Chondrocyte (in vitro differentiated cells): ENCODE measurements around the gene SULT2B1. TPM values are rescaled to one million over a fixed set of nuclear protein-coding genes. Genes with fewer than 3 reads are reported as not detected.

Experiments used
- DNase-seq: peaks from one replicate; pipeline ENCODE4 v3.0.0; 2021; ENCODE audit warnings: mixed read lengths, low spot score
- H3K27ac Mint-ChIP-seq: one replicate; pipeline ENCODE4 v1.8.0; 2021; ENCODE audit warnings: mild to moderate bottlenecking, moderate library complexity, mixed read lengths; ENCODE audit not compliant: unreplicated experiment
- H3K27me3 Mint-ChIP-seq: 2 replicates; pipeline ENCODE4 v1.8.0; 2021; ENCODE audit warnings: low read depth, mixed read lengths
- H3K36me3 Mint-ChIP-seq: 2 replicates; pipeline ENCODE4 v1.8.0; 2021; ENCODE audit warnings: low read depth, mixed read lengths
- H3K4me1 Mint-ChIP-seq: 2 replicates; pipeline ENCODE4 v1.8.0; 2021; ENCODE audit warnings: low read depth, mild to moderate bottlenecking, mixed read lengths
- H3K4me3 Mint-ChIP-seq: one replicate; pipeline ENCODE4 v1.8.0; 2021; ENCODE audit warnings: mild to moderate bottlenecking, moderate library complexity, mixed read lengths; ENCODE audit not compliant: unreplicated experiment
- H3K9me3 Mint-ChIP-seq: 2 replicates; pipeline ENCODE4 v1.8.0; 2021; ENCODE audit warnings: low read depth, mixed read lengths
- CTCF ChIP-seq: fragments of 200-600 bp; sonication (generic); IDR thresholded peaks from 2 replicates; pipeline ENCODE4 v1.5.0; 2021; ENCODE audit warnings: antibody characterized with exemption, mild to moderate bottlenecking, moderate library complexity
- total RNA-seq: library from RNA; stranded (reverse); gene quantifications from 3 replicates; pipeline ENCODE4 v1.2.1, GENCODE V29; 2021

The SULT2B1 gene
- total RNA-seq, 1 donor from 2014 or later, result 0.22 TPM

DNA sequence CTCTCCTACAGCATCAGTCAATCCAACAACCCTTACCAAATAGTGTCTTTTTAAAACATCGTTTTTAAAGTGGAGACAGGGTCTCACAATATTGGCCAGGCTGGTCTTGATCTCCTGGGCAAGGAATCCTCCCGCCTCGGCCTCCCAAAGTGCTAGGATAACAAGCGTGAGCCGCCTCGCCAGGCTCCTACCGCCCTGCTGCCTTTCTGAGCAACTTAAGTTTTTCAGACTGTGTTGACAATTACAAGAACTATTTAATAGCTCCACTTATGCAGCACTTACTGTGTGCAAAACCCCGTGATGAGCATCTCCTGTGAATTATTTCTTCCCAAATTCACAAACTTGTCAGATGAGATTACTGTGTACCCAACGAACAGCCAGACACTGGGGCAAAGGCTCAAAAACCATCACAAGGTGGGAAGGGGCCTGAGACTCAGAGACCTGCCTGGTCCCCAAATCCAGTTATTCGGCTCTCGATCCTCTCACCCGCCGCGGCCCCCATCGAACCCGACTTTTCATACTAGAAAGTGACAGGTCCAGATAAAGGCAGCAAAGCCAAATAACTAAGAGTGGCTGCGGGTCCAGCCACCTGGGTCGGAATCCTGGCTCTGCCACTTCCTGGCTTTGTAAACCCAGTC is 66.4 kb downstream of the SULT2B1 start:
- peak overlapping the region; percentile 97 for H3K27ac Mint-ChIP-seq
- no peaks in the 10 kb centered on the region for H3K27me3 Mint-ChIP-seq
- H3K36me3 Mint-ChIP-seq, result peaks cover 17% of the 10 kb centered on the region
- no peak for TF ChIP-seq CTCF
- peaks cover 45% of the 10 kb centered on the region for H3K4me1 Mint-ChIP-seq
- peak overlapping the region; percentile 93 for H3K4me3 Mint-ChIP-seq
- H3K9me3 Mint-ChIP-seq, result no peaks in the 10 kb centered on the region
- DNase-seq, result no peak

DNA sequence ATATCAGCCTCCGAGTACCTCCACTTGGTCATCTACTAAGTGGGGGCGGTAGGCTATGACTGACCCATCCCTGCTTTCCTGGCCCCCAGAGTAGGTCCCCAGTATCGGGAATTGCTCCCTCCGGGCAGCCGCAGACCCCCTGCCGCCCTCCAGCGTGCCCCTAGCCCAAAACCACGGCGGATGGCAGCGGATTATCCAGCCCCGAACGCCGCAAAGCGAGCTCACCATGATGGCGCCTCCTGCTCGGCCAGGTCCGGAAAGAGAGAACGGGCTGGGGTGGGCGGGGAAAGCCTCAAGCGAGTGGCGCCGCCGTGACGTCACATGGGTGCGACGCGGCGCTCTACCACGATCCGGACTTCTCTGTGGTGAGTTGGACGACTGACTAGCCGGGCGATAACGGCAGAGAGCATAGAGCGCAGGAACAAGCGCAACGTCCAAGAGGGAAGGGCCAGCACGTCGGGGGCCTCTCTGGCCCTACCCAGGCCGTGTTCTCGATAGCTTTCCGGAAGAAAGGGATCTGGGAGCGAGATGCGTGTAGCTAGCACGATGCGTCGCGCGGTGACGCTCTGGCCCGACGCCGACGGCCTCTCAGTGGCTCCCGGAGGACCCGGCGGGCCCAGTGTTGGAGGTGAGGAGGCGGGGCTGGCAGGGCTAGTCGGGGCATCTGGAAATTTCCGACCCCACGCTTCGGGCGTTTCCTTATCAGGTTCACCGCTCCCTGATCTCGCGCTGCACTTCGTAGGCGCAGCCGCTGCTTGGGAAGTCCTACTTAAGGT is 67.1 kb downstream of the SULT2B1 start, which contains the start of the genes RPL18 and SPHK2:
Gene RPL18, minus strand, starts transcription at position 263 of the 776 bp plus-strand sequence. Its CDS starts 35 bp downstream, at position 228.
Gene SPHK2, plus strand, starts transcription at position 591 of the 776 bp plus-strand sequence. CDS start 1,009 bp downstream, outside the sequence.
- peak; percentile 20 for TF ChIP-seq CTCF
- no peaks in the 10 kb centered on the region for H3K9me3 Mint-ChIP-seq
- H3K4me1 Mint-ChIP-seq, result peaks cover 53% of the 10 kb centered on the region
- H3K36me3 Mint-ChIP-seq, result peaks cover 18% of the 10 kb centered on the region
- H3K27ac Mint-ChIP-seq, result peak within 1 kb of the TSS; percentile 97
- H3K4me3 Mint-ChIP-seq, result peak within 1 kb of the TSS; percentile 93
- DNase-seq, result peak; percentile 98
- H3K27me3 Mint-ChIP-seq, result no peaks in the 10 kb centered on the region

DNA sequence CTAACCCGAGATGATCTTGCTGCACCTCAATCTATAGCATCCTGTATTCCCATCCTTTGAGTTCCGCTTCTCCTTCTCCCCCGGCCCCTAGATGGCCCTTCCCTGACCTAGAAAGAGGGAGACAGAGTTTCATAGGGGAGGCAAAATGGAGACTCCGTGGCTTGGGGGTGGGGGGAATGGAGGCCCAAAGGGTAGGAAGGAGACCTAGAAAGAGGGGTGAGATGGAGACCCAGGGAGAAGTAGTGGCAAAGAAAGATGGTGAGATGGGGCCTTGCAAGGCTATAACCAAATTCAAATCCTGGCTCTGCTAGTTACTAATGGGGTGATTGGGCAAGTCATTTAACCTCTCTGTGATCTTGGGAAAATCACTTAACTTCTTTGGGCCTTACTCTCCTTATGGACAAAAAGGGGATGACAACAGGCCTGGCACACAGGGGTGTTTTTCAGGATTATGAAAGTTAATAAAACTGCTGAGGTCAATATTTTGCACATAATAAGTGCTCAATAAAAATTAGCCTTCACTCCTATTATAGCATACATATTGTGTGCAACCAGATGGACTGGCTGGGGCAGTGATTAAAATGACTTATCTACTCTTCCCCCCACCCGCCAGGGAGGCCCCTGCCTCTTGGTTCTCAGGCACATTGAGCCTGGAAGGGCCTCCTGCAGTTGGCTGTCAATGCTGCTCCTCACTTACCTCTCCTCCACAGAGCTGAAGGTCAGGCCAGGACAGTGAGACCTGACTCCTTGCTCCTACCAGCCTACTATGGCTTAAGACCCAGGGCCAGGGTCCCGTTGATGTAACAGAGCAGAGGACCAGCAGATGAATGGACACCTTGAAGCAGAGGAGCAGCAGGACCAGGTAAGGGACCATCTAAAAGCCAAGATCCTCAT is 68.0 kb downstream of the SULT2B1 start:
- H3K27ac Mint-ChIP-seq, result peak overlapping the region; percentile 97
- no peaks in the 10 kb centered on the region for H3K27me3 Mint-ChIP-seq
- H3K4me1 Mint-ChIP-seq, result peaks cover 58% of the 10 kb centered on the region
- DNase-seq, result no peak
- no peaks in the 10 kb centered on the region for H3K9me3 Mint-ChIP-seq
- TF ChIP-seq CTCF, result no peak
- H3K36me3 Mint-ChIP-seq, result peaks cover 18% of the 10 kb centered on the region
- H3K4me3 Mint-ChIP-seq, result peak overlapping the region; percentile 93

- Mint-ChIP-seq H3K4me3 (peak overlapping the region; percentile 85), H3K36me3 (peaks cover 4% of the 10 kb centered on the region), H3K9me3 (no peaks in the 10 kb centered on the region), H3K27me3 (no peaks in the 10 kb centered on the region), H3K4me1 (peaks cover 39% of the 10 kb centered on the region), H3K27ac (peak overlapping the region; percentile 99)
- DNase-seq, result no peak
- no peak for TF ChIP-seq CTCF
Measured at GRCh38 chr19:48623556-48624066, 71.6 kb downstream of the SULT2B1 start.
